Muscle layer of duodenum (tissue), 2 donors: ENCODE results near the gene CAMKMT.

Experiments
- H3K27ac ChIP-seq: one replicate; pipeline ENCODE4 v1.7.0; 2013; ENCODE audit warnings: mild to moderate bottlenecking, low read length
- H3K27me3 ChIP-seq: one replicate; pipeline ENCODE4 v1.7.0; 2013; ENCODE audit warnings: low read depth, mild to moderate bottlenecking, control low read depth, low read length
- H3K36me3 ChIP-seq, 2 donors: one replicate each; pipeline ENCODE4 v1.7.0; 2013; ENCODE audit warnings: low read length in 2 of 2, control low read depth in 1 of 2, mild to moderate bottlenecking in 1 of 2; ENCODE audit not compliant: insufficient read depth in 2 of 2, control insufficient read depth in 1 of 2
- H3K4me1 ChIP-seq, 2 donors: one replicate each; pipeline ENCODE4 v1.7.0; 2013; ENCODE audit warnings: low read length in 2 of 2, mild to moderate bottlenecking in 2 of 2, control low read depth in 1 of 2, moderate library complexity in 1 of 2; ENCODE audit not compliant: insufficient read depth in 2 of 2, control insufficient read depth in 1 of 2
- H3K4me3 ChIP-seq, 2 donors: one replicate each; pipeline ENCODE4 v1.7.0; 2013; ENCODE audit warnings: low read length in 2 of 2, low read depth in 1 of 2, mild to moderate bottlenecking in 1 of 2
- H3K9me3 ChIP-seq, 2 donors: one replicate each; pipeline ENCODE4 v1.7.0; 2013; ENCODE audit warnings: low read length in 2 of 2, control low read depth in 1 of 2, mild to moderate bottlenecking in 1 of 2; ENCODE audit not compliant: control insufficient read depth in 1 of 2
- donor health status: healthy.

CAMKMT gene

GRCh38 chr2:44799105-44799504, 437.4 kb downstream of the CAMKMT start:
- no peak overlapping the region for H3K4me3 ChIP-seq
- H3K9me3 ChIP-seq, result no peaks in the 10 kb centered on the region
- peaks cover 59% of the 10 kb centered on the region for H3K27me3 ChIP-seq
- H3K36me3 ChIP-seq, result no peaks in the 10 kb centered on the region
- peaks cover 0 to 15% of the 10 kb centered on the region in 2 donors for H3K4me1 ChIP-seq
- no peak overlapping the region for H3K27ac ChIP-seq

GRCh38 chr2:44799754-44800153, 438.0 kb downstream of the CAMKMT start:
- peaks cover 0 to 15% of the 10 kb centered on the region in 2 donors for H3K4me1 ChIP-seq
- H3K27me3 ChIP-seq, result peaks cover 65% of the 10 kb centered on the region
- H3K4me3 ChIP-seq, result no peak overlapping the region
- H3K27ac ChIP-seq, result no peak overlapping the region
- no peaks in the 10 kb centered on the region for H3K36me3 ChIP-seq
- H3K9me3 ChIP-seq, result no peaks in the 10 kb centered on the region

DNA sequence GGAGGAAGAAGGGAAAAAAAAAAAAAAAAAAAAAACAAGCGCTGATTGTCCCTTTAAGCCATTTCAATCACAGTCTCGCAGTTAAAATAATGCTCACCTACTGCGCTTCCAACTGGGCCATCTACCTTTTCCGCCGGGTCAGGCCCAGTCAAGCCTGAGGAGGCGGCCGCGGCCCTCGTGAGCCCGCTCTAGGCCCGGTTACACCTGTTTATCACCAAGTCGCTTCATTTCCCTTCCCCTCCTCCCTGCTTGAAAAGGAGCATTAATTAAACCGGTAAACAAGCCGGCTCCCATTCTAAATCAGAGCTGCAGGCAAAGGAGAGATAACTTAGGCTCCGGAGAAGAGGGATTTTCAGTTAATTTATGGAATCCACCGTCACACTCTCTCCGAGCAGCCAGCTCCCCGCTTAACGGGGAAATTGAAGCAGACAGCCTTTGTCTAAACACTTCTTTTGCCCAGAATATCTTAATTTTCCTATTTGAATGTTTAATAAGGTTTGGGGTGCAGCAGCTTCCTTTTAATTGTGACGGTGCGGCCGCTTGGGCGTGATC, 439.6 kb downstream of the CAMKMT start:
- no peaks in the 10 kb centered on the region for H3K9me3 ChIP-seq
- peaks cover 0 to 15% of the 10 kb centered on the region in 2 donors for H3K4me1 ChIP-seq
- peaks cover 70% of the 10 kb centered on the region for H3K27me3 ChIP-seq
- no peaks in the 10 kb centered on the region for H3K36me3 ChIP-seq
- H3K4me3 ChIP-seq, result no peak overlapping the region
- no peak overlapping the region for H3K27ac ChIP-seq

- no peaks in the 10 kb centered on the region for H3K36me3 ChIP-seq
- peak overlapping the region in 1 of 2 donors; percentile 24 for H3K4me3 ChIP-seq
- no peaks in the 10 kb centered on the region for H3K9me3 ChIP-seq
- no peak overlapping the region for H3K27ac ChIP-seq
- peaks cover 0 to 15% of the 10 kb centered on the region in 2 donors for H3K4me1 ChIP-seq
- peaks cover 70% of the 10 kb centered on the region for H3K27me3 ChIP-seq
These were observed 440.4 kb downstream of the CAMKMT start for GRCh38 chr2:44801841-44802776.

GRCh38 chr2:44802777-44803424, 441.2 kb downstream of the CAMKMT start:
- peak overlapping the region in 1 of 2 donors; percentile 24 for H3K4me3 ChIP-seq
- no peaks in the 10 kb centered on the region for H3K36me3 ChIP-seq
- H3K9me3 ChIP-seq, result no peaks in the 10 kb centered on the region
- no peak overlapping the region for H3K27ac ChIP-seq
- H3K4me1 ChIP-seq, result peaks cover 0 to 15% of the 10 kb centered on the region in 2 donors
- peaks cover 65% of the 10 kb centered on the region for H3K27me3 ChIP-seq

DNA sequence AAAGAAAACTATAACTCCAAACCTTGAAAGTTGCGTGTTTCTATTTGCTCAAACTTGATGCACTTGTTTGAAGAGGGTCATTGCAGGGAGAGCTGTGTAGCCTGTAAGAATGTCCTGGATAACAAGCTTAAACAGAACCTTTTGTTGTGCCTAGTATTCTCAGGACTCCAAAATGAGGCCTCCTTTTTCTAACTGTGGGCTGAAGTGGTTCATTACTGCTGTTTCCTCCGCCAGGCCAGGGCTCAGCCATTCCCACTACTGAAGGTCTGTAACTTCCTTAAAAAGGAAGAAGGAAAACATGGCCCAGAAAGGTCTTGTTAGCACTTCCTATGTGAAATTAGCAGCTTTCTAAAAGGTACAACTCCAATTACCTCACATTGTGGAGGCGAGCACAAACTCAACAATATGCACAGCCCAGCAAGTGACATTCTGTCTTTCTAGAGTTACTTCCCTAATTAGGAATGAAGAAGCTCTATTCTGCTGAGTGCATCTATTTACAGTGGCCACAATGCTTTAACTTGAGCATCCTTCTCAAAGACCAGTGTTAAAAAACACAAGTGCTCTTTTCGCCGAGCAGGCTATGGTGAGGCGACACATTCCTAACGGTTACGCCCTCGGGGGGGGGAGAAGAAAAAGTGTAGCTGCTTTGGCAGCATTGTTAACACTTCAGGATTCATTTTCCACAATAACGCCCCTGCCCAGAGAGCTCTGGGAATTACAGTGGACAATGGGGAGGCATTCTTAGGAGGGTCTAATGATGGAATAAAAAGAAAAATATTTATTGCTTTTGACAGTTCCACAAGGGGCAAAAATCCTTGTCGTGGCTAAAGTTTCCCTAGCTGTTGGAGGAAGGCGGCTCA, 442.9 kb downstream of the CAMKMT start:
- peaks cover 0 to 15% of the 10 kb centered on the region in 2 donors for H3K4me1 ChIP-seq
- H3K27me3 ChIP-seq, result peaks cover 52% of the 10 kb centered on the region
- no peaks in the 10 kb centered on the region for H3K9me3 ChIP-seq
- no peak overlapping the region for H3K4me3 ChIP-seq
- no peaks in the 10 kb centered on the region for H3K36me3 ChIP-seq
- H3K27ac ChIP-seq, result no peak overlapping the region

- Histone ChIP-seq H3K9me3 (no peaks in the 10 kb centered on the region), H3K27ac (no peak overlapping the region), H3K27me3 (peaks cover 43% of the 10 kb centered on the region), H3K4me1 (peaks cover 0 to 15% of the 10 kb centered on the region in 2 donors), H3K36me3 (no peaks in the 10 kb centered on the region), H3K4me3 (no peak overlapping the region)
These were observed 443.9 kb downstream of the CAMKMT start for GRCh38 chr2:44805401-44806235.

DNA sequence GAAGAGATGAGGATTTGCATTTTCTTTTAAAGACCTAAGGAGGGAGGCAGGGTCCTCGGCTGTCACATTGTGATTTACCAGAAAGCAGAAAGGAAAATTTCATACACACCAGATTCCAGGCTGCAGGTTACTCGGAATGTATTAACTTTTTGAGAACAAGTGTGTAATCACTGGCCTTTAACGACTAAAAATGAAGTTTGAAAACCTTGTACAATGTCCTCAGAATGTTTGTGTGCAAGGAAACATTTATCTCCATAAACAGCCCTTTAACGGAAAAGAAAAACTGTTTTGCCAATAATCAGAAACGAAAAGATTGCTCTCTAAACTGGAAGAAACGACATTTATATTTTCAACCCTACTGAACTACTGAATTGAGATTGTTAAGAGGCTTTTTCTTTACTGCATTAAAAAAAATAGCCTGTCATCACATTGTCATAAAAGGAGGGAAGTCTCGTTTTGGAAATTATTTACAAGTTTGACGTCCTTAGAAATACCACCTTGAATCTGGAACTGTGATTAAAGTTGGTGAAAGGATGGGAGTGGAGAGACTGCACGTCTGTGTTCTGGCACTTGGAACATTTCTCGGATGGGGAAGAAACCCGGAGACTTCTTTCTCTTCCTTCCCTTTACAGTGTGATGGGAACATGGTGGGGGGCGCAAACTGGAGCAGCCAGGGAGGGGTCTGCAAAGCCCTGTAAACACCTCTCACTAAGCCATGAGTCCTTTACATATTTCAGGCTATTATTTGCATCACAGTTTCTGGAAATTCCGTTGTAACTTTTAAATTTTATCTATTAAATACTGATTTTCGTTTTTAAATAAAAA, 445.7 kb downstream of the CAMKMT start:
- H3K27me3 ChIP-seq, result peaks cover 29% of the 10 kb centered on the region
- H3K4me1 ChIP-seq, result peaks cover 0 to 4% of the 10 kb centered on the region in 2 donors
- H3K27ac ChIP-seq, result no peak overlapping the region
- no peaks in the 10 kb centered on the region for H3K9me3 ChIP-seq
- H3K4me3 ChIP-seq, result no peak overlapping the region
- H3K36me3 ChIP-seq, result no peaks in the 10 kb centered on the region

DNA sequence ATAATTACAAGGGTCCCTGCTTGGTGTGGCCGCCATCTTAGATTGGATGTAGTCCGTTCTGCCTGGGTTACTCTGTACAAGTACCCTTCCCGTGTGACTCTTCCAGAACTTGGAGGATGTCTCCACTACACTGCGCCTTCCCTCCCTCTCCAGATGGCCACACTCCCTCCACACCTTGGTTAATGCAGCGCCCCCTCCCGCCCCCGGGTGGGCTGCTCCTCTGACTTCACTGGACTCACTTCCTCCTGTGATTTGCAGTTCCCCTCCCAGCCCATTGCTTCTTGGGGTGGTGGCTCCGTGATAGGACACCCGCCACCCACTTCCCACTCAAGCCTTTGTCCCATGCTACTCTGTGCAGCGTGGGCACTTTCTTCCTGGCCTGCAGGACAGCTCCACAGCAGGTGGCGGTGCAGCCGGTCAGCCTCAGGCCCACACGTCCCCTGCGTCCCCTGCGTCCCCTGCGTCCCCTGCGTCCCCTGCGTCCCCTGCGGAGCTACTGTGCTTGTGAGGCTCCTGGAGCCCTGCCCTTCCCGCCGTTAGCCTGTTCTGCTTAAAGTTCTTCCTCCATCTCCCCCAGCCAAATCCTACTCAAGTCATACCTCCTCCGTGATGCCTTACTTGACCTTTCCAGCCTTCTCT, 449.3 kb downstream of the CAMKMT start:
- no peak overlapping the region for H3K27ac ChIP-seq
- no peak overlapping the region for H3K4me3 ChIP-seq
- no peaks in the 10 kb centered on the region for H3K4me1 ChIP-seq
- H3K27me3 ChIP-seq, result peaks cover 4% of the 10 kb centered on the region
- no peaks in the 10 kb centered on the region for H3K36me3 ChIP-seq
- no peaks in the 10 kb centered on the region for H3K9me3 ChIP-seq
